Activated T-cell treated with anti-CD3 and anti-CD28 coated beads for 24 hours (primary cell): ENCODE data around the gene LAIR1.
A peak's percentile ranks its signal among the peaks of the same experiment; 100 is the strongest.
"Not testable (repeated sequence)": the region's sequence is repeated elsewhere in the genome, so short reads cannot be mapped to it uniquely, and the experiment has no call there.

ENCODE experiments used
- DNase-seq: peaks from one replicate; pipeline ENCODE4 v3.0.0-alpha.2; 2020; ENCODE audit warnings: low read depth

Gene LAIR1

GRCh38 chr19:54364775-54365257, at the start of gene LAIR1:
Gene LAIR1, minus strand, starts transcription at chr19:54364931. Its CDS starts 127 bp downstream, at chr19:54364804.
- DNase-seq, result peak; percentile 43

DNA sequence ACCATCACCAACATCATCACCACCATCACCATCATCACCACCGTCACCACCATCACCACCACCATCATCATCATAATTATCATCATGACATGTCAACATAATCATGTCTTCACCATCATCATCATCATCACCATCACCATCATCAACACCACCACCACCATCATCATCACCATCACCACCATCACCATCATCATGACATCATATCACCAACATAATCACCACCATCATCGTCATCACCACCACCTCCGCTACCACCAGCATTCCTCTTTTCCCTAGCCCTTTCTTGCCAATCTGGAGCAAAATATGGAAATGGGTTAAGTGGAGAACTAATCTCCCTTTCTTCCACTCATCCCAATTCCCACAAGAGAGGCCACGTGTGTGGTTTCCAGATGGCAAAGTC, 49.4 kb upstream of the LAIR1 start:
- DNase-seq, result no peak

DNA sequence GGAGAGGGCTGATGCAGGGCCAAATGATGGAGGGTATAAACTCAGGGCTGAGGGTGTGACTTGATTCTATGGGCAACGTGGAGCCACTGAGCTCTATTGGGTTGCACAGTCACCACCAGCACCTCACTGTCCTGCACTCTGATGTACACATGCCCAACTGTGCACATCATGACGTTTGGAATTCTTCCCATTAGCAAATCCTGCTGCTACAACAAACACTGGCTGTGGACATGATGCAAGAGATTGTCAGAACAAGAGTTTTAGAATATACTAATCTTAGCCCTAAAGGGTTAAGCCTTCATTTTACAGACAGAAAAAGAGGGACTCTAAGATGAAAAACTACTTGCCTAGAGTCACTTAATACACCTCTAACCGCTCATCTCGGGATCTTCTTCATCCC, 48.1 kb upstream of the LAIR1 start:
- DNase-seq, result no peak

DNA sequence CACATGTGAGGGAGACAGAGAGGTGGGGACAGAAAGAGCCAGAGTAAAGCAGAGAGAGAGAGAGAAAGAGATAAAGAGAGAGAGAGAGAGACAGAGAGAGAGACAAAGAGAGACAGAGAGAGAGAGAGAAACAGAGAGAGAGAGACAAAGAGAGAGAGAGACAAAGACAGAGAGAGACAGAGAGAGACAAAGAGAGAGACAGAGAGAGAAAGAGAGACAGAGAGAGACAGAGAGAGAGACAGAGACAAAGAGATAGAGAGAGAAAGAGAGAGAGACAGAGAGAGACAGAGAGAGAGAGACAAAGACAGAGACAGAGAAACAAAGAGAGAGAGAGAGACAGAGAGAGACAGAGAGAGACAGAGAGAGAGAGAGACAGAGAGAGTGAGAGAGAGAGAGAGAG, 46.3 kb upstream of the LAIR1 start:
- DNase-seq, result no peak

GRCh38 chr19:54408456-54409026, 43.8 kb upstream of the LAIR1 start:
- DNase-seq, result no peak

DNA sequence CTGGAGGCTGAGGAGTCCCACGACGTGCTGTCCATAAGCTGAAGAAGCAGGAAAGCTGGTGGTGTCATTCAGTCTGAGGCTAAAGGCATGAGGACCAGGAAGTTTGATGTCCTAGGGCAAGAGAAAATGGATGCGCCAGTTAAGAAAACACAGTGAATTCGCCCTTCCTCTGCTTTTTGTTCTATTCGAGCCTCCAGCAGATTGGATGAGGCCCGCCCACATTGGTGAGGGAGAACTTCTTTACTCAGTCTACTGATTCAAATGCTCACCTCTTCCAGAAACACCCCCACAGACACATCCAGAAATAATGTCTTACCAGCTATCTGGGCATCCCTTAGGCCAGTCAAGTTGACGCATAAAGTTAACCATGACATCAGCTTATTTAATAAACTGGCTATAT, 43.0 kb upstream of the LAIR1 start:
- no peak for DNase-seq

DNA sequence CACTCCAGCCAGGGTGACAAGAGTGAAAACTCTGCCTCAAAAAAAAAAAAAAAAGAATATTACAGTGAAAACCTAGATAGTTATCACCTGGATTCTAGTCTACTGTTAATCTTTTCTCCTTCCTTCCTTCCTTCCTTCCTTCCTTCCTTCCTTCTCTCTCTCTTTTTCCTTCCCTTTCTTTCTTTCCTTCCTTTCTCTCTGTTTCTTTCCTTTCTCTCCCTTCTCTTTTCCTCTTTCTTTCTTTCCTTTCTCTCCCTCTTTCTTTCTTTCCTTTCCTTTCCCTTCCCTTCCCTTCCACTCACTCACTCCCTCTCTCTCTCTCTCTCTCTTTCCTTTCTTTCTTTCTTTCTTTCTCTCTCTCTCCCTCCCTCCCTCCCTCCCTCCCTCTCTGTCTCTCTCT, 40.9 kb upstream of the LAIR1 start:
- no peak for DNase-seq

DNA sequence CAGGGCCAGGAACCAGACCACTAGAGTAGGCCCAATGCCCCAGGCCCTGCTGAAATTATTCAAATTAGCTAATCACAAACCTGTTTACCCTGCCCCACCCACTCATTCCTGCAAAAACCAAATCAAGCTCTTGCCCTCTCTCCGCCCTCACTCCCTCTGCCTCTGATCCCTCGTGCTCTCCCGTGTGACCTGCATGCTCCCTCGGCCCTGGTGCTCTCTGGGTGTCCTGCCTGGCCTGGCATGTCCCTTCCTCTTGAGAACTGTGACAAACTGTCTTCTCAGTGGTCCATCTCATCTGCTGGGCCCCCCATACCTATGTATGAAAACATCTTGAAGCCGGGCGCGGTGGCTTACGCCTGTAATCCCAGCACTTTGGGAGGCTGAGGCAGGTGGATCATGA, 38.3 kb upstream of the LAIR1 start:
- no peak for DNase-seq

- no peak for DNase-seq
Observed at GRCh38 chr19:54400913-54401312, 36.2 kb upstream of the LAIR1 start.

GRCh38 chr19:54399189-54399588, 34.5 kb upstream of the LAIR1 start:
- DNase-seq, result no peak

DNA sequence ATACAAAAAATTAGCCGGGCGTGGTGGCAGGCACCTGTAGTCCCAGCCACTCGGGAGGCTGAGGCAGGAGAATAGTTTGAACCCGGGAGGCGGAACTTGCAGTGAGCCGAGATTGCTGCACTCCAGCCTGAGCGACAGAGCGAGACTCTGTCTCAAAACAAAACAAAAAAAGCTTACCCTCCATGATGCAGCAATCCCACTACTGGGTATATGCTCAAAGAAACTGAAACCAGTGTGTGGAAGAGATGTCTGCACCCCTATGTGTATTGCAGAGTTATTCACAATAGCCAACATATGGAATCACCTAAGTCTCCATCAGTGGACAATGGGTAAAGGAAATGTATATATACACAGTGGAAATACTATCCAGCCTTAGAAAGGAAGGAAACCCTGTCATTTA, 31.0 kb upstream of the LAIR1 start:
- no peak for DNase-seq

DNA sequence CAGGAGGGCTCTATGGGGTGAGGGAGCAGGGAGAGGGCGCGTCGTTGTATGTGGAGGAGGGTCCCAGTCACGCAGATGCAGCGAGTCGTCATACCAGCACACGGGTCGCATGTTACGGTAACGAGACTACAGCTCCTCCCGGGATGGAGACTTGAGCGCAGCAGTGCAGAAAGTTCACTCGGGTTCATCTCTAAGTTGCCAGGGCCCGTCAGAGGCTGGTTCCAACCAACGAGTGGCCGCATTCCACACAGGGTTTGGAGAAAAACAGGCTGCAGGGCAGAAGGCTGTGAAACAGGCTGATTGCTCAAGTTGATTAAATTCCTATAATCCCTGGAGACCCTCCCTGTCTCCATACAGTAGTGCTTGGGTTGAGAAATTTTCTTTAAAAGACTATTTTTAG, 28.6 kb upstream of the LAIR1 start:
- DNase-seq, result no peak

DNA sequence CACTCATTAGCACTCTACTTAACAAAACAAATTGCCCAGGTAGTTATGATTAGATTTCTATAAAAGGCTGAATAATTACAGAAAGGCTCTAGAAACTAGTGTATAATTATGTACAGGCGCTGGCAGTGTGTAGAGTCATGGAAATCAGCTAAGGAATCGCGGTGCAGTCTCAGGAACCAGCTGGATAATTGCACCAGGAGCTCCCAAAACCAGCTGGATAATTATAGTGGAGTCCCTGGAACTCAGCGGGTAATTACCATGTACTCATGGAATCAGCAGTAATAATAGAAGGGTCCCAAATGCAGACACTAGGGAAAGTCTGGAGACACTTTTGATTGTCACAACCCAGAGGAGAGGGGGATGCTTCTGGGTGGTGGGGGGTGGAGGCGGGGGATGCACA, 27.4 kb upstream of the LAIR1 start:
- no peak for DNase-seq

DNA sequence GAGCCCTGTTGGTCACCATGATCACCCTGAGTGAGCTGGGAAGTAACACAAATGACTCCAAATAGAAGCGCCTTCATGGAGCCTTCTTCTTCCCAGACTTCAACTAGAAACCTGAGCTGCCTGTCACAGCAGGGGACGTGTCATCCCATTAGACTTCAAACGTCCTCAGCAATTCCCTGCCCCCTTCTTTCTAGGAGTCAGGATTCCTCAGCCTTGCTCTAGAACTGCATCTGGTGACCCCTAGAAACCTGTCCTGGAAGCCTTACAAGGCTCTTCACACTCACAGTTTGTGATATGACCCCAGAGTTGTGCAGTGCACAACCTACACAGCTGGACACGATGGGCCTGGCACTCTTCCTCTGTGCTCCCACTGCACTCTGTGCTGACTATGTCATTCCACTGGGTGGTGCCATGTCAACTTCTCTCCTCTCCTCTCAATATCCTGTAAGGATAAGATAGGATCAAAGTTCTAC, 26.9 kb upstream of the LAIR1 start:
- no peak for DNase-seq

DNA sequence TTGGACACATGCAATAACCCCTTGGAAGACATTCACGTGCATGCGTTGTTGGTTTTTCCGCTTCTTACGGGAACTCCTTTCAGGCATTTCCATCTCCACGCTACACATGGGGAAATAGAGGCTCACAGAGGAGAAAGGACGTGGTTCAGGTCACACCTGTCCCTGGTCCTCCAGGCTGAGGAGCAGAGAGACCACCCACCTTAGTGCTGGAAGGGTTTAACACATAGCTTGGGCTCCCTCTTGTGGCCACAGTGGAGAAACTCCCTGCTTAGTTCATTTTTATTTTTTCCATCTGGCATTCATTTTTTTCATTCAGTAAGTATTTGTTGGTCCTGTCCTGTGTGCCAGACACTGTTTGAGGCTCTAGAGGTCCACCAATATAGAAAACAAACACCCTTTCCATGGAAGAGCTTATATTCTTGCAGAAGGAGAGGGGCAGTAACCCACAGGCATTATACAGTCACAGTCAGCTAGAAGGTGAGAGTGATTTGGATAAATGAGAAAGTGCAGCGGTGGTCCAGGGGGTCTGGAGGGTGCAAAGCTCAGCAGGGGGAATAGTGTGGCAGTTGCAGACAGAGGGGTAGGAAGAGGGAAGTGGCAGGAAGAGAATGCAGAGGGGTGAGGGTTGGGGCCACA, 26.3 kb upstream of the LAIR1 start:
- DNase-seq, result peak; percentile 50

DNA sequence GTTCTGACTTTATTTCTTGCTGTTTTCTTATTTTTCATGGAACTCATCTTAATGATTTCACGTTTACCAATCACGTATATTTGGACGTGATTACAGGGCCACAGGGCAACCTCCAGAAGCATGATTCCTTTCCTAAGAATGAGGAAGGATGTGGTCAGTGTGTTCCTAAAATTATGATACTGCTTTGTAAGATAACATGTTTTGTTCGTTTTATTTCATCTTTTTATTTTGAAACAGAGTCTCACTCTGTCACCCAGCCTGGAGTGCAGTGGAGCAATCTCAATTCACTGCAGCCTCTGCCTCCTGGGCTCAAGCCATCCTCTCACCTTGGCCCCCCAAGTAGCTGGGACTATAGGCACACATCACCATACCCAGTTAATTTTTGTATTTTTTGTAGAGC, 24.8 kb upstream of the LAIR1 start:
- no peak for DNase-seq

- no peak for DNase-seq
Observed at GRCh38 chr19:54388802-54389139, 24.0 kb upstream of the LAIR1 start.

DNA sequence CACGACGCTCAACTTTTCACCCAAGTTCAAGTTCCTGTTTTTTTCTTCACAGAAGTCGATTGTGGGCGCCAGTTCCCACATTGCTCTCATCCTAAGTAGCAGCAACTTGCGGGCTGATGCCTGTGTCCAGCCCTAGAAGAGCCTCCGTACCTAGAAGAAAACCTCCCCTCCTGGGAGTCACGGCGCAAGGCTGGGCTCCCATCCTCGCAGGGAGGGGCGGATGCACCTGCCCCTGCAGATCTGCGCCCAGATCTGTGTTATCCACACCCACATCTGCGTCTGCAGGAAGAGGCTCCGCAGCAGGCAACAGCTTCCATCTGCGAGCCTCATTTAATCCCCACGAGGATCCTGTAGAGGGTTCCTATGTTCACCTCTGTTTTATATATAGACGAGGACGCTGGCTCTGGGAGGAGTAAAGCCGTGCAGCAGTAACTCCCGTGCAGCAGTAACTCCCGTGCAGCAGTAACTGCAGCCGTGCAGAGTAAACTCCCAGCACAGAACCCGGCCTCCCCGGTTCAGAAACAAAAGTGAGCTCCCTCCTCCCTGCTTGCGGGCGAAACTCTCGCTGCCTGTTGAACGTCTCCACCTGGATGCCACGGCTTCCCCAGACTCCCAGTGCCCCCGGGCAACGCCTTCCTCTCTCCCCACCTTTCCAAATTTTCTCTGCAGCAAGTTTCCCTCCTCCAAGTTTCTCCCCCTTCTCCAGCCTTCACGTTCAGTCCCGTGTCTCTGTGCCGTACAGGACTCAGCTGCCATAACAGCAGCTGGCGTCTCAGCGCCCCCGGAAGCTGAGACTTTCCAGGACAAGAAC, 23.5 kb upstream of the LAIR1 start:
- no peak for DNase-seq

DNA sequence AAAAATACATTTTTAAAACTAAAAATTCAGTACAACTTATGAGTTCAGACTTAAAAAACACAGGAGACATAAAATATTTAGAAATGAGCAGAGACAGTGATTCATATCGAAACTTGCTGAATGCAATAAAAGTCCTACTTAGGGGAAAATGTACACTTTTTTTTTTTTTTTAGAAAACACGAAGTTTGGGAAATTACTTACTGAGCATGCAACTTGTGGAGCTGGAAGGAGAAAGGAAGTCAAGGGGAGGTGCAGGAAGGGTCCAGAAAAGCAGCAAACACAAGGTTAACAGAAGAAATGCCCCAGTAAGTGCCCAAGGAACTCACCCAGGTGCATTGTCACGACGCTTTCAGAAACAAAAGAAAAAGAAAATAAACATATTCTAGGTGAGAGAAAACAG, 18.6 kb upstream of the LAIR1 start:
- DNase-seq, result no peak

DNA sequence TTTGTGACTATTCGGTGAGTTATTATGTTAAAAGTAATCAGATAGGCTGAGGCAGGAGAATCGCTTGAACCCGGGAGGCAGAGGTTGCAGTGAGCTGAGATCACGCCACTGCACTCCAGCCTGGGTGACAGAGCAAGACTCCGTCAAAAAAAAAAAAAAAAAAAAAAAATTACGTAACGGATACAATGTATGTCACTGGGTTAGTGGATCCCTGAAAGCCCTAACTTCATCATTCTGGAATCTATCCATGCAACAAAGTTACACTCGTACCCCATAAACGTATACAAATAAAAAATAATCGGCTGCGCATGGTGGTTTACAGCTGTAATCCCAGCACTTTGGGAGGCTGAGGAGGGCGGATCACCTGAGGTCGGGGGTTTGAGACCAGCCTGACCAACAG, 17.3 kb upstream of the LAIR1 start:
- DNase-seq, result not testable (repeated sequence)

- no peak for DNase-seq
Observed at GRCh38 chr19:54380897-54381296, 16.2 kb upstream of the LAIR1 start.

- no peak for DNase-seq
Observed at GRCh38 chr19:54379187-54379678, 14.5 kb upstream of the LAIR1 start.

GRCh38 chr19:54376610-54377285, 12.0 kb upstream of the LAIR1 start:
- no peak for DNase-seq
